Subcutaneous abdominal adipose tissue (tissue), 5 donors: ENCODE measurements around the gene SLC6A8.

Source experiments
- H3K27ac ChIP-seq: one replicate; pipeline ENCODE4 v1.7.0; 2013; ENCODE audit warnings: low read depth, mild to moderate bottlenecking, inconsistent platforms, low read length, moderate library complexity
- H3K27me3 ChIP-seq, 5 donors: one replicate each; pipeline ENCODE4 v1.7.0; 2013; ENCODE audit warnings: low read length in 5 of 5, inconsistent platforms in 1 of 5; ENCODE audit not compliant: control insufficient read depth in 5 of 5, insufficient read depth in 4 of 5
- H3K36me3 ChIP-seq, 5 donors: one replicate each; pipeline ENCODE4 v1.7.0; 2013; ENCODE audit warnings: low read length in 5 of 5; ENCODE audit not compliant: control insufficient read depth in 5 of 5, insufficient read depth in 5 of 5
- H3K4me1 ChIP-seq, 5 donors: one replicate each; pipeline ENCODE4 v1.7.0; 2013; ENCODE audit warnings: low read length in 5 of 5, mild to moderate bottlenecking in 3 of 5, moderate library complexity in 1 of 5; ENCODE audit not compliant: control insufficient read depth in 5 of 5, insufficient read depth in 5 of 5
- H3K4me3 ChIP-seq, 5 donors: one replicate each; pipeline ENCODE4 v1.7.0; 2013; ENCODE audit warnings: low read length in 5 of 5, low read depth in 1 of 5
- H3K9ac ChIP-seq, 5 donors: one replicate each; pipeline ENCODE4 v1.7.0; 2013; ENCODE audit warnings: low read length in 5 of 5, mild to moderate bottlenecking in 4 of 5, moderate library complexity in 3 of 5
- H3K9me3 ChIP-seq, 5 donors: one replicate each; pipeline ENCODE4 v1.7.0; 2013; ENCODE audit warnings: low read length in 5 of 5; ENCODE audit not compliant: control insufficient read depth in 5 of 5
- donor health status: healthy.
- donor health status: healthy.
- donor health status: healthy.
- donor health status: healthy.
- donor health status: healthy.

SLC6A8 gene

GRCh38 chrX:153706799-153707198, 19.1 kb downstream of the SLC6A8 start:
- no peak overlapping the region for H3K4me3 ChIP-seq
- peaks cover 0 to 15% (median 6%) of the 10 kb centered on the region in 5 donors for H3K4me1 ChIP-seq
- no peak overlapping the region for H3K27ac ChIP-seq
- peaks cover 0 to 14% (median 3%) of the 10 kb centered on the region in 5 donors for H3K27me3 ChIP-seq
- no peaks in the 10 kb centered on the region for H3K9me3 ChIP-seq
- no peak overlapping the region for H3K9ac ChIP-seq
- H3K36me3 ChIP-seq: peaks cover 0 to 53% (median 23%) of the 10 kb centered on the region in 5 donors

- Histone ChIP-seq H3K9ac (no peak overlapping the region), H3K36me3 (peaks cover 0 to 47% (median 18%) of the 10 kb centered on the region in 5 donors), H3K4me1 (peaks cover 0 to 15% (median 6%) of the 10 kb centered on the region in 5 donors), H3K4me3 (no peak overlapping the region), H3K27me3 (peaks cover 0 to 12% (median 3%) of the 10 kb centered on the region in 5 donors), H3K27ac (no peak overlapping the region), H3K9me3 (no peaks in the 10 kb centered on the region)
Observed at GRCh38 chrX:153707406-153707805, 19.7 kb downstream of the SLC6A8 start.

GRCh38 chrX:153708415-153708814, 20.7 kb downstream of the SLC6A8 start:
- H3K4me3 ChIP-seq: no peak overlapping the region
- H3K9me3 ChIP-seq: no peaks in the 10 kb centered on the region
- no peak overlapping the region for H3K9ac ChIP-seq
- H3K4me1 ChIP-seq: peaks cover 0 to 9% (median 6%) of the 10 kb centered on the region in 5 donors
- H3K27me3 ChIP-seq: peaks cover 0 to 12% (median 3%) of the 10 kb centered on the region in 5 donors
- H3K27ac ChIP-seq: no peak overlapping the region
- peaks cover 0 to 42% (median 16%) of the 10 kb centered on the region in 5 donors for H3K36me3 ChIP-seq

- Histone ChIP-seq H3K27ac (no peak overlapping the region), H3K27me3 (peaks cover 0 to 12% (median 0%) of the 10 kb centered on the region in 5 donors), H3K36me3 (peaks cover 6 to 41% (median 17%) of the 10 kb centered on the region in 5 donors), H3K4me3 (no peak overlapping the region), H3K4me1 (peaks cover 0 to 9% (median 6%) of the 10 kb centered on the region in 5 donors), H3K9ac (no peak overlapping the region), H3K9me3 (no peaks in the 10 kb centered on the region)
Observed at GRCh38 chrX:153709726-153710674, 22.3 kb downstream of the SLC6A8 start.

GRCh38 chrX:153714256-153714655, 26.5 kb downstream of the SLC6A8 start:
- Histone ChIP-seq H3K4me3 (no peak overlapping the region), H3K27me3 (peaks cover 0 to 10% (median 4%) of the 10 kb centered on the region in 5 donors), H3K9me3 (no peaks in the 10 kb centered on the region), H3K9ac (no peak overlapping the region), H3K36me3 (peaks cover 6 to 57% (median 38%) of the 10 kb centered on the region in 5 donors), H3K4me1 (no peaks in the 10 kb centered on the region), H3K27ac (no peak overlapping the region)

- H3K4me3 ChIP-seq: no peak overlapping the region
- H3K36me3 ChIP-seq: peaks cover 6 to 58% (median 44%) of the 10 kb centered on the region in 5 donors
- peaks cover 0 to 15% (median 3%) of the 10 kb centered on the region in 5 donors for H3K27me3 ChIP-seq
- no peak overlapping the region for H3K27ac ChIP-seq
- peaks cover 0 to 8% (median 6%) of the 10 kb centered on the region in 5 donors for H3K4me1 ChIP-seq
- H3K9ac ChIP-seq: no peak overlapping the region
- H3K9me3 ChIP-seq: no peaks in the 10 kb centered on the region
Observed at GRCh38 chrX:153717445-153717844, 29.7 kb downstream of the SLC6A8 start.

- Histone ChIP-seq H3K27ac (no peak overlapping the region), H3K36me3 (peaks cover 3 to 46% (median 38%) of the 10 kb centered on the region in 5 donors), H3K4me1 (peaks cover 5 to 18% (median 12%) of the 10 kb centered on the region in 5 donors), H3K9me3 (peaks cover 0 to 3% (median 0%) of the 10 kb centered on the region in 5 donors), H3K27me3 (peaks cover 0 to 20% (median 3%) of the 10 kb centered on the region in 5 donors), H3K4me3 (no peak overlapping the region), H3K9ac (no peak overlapping the region)
Observed at GRCh38 chrX:153719238-153719637, 31.5 kb downstream of the SLC6A8 start.

- Histone ChIP-seq H3K9ac (no peak overlapping the region), H3K36me3 (peaks cover 0 to 41% (median 33%) of the 10 kb centered on the region in 5 donors), H3K27ac (no peak overlapping the region), H3K4me1 (peaks cover 5 to 18% (median 12%) of the 10 kb centered on the region in 5 donors), H3K27me3 (peaks cover 0 to 20% (median 3%) of the 10 kb centered on the region in 5 donors), H3K4me3 (no peak overlapping the region), H3K9me3 (peaks cover 0 to 3% (median 0%) of the 10 kb centered on the region in 5 donors)
Observed at GRCh38 chrX:153719701-153720100, 32.0 kb downstream of the SLC6A8 start.

- peak overlapping the region; percentile 65 to 71 (median 70) for H3K4me3 ChIP-seq
- H3K27ac ChIP-seq: peak overlapping the region; percentile 88
- H3K9ac ChIP-seq: peak overlapping the region; percentile 65 to 86 (median 80)
- peaks cover 0 to 25% (median 21%) of the 10 kb centered on the region in 5 donors for H3K36me3 ChIP-seq
- H3K4me1 ChIP-seq: peaks cover 15 to 50% (median 42%) of the 10 kb centered on the region in 5 donors
- peaks cover 0 to 3% (median 0%) of the 10 kb centered on the region in 5 donors for H3K9me3 ChIP-seq
- H3K27me3 ChIP-seq: peaks cover 0 to 20% (median 3%) of the 10 kb centered on the region in 5 donors
Observed at GRCh38 chrX:153722704-153723350, 35.1 kb downstream of the SLC6A8 start.
